NCI-H2171 (cell line): ENCODE data around the gene ARHGAP8.

Experiments used
- DNase-seq: peaks from one replicate; lab custom pipeline; 2025; lab: John Stamatoyannopoulos, UW

The ARHGAP8 gene

GRCh38 chr22:44802071-44802700 is 49.8 kb downstream of the ARHGAP8 start:
- DNase-seq: no peak

GRCh38 chr22:44802956-44803355 is 50.6 kb downstream of the ARHGAP8 start:
- DNase-seq: no peak

- DNase-seq: no peak
These were observed 52.0 kb downstream of the ARHGAP8 start for GRCh38 chr22:44804327-44804726.

GRCh38 chr22:44805711-44806110 is 53.3 kb downstream of the ARHGAP8 start:
- DNase-seq: no peak

- DNase-seq: no peak
These were observed 54.9 kb downstream of the ARHGAP8 start for GRCh38 chr22:44807232-44807631.

- DNase-seq: no peak
These were observed 55.7 kb downstream of the ARHGAP8 start for GRCh38 chr22:44807915-44808690.

GRCh38 chr22:44809456-44809855 is 57.1 kb downstream of the ARHGAP8 start:
- DNase-seq: no peak

- no peak for DNase-seq
These were observed 58.8 kb downstream of the ARHGAP8 start for GRCh38 chr22:44811141-44811540.

GRCh38 chr22:44813416-44813815 is 61.0 kb downstream of the ARHGAP8 start:
- DNase-seq: no peak

GRCh38 chr22:44814266-44815098 is 62.1 kb downstream of the ARHGAP8 start:
- no peak for DNase-seq

GRCh38 chr22:44815099-44816070 is 63.0 kb downstream of the ARHGAP8 start:
- DNase-seq: no peak

- DNase-seq: no peak
These were observed 63.8 kb downstream of the ARHGAP8 start for GRCh38 chr22:44816141-44816540.

- no peak for DNase-seq
These were observed 66.4 kb downstream of the ARHGAP8 start for GRCh38 chr22:44818727-44819126.

GRCh38 chr22:44819966-44820631 is 67.7 kb downstream of the ARHGAP8 start:
- no peak for DNase-seq

GRCh38 chr22:44821741-44822475 is 69.5 kb downstream of the ARHGAP8 start:
- no peak for DNase-seq

- DNase-seq: no peak
These were observed 70.2 kb downstream of the ARHGAP8 start for GRCh38 chr22:44822534-44822933.

GRCh38 chr22:44823396-44823795 is 71.0 kb downstream of the ARHGAP8 start:
- DNase-seq: no peak

GRCh38 chr22:44823806-44824205 is 71.4 kb downstream of the ARHGAP8 start:
- DNase-seq: no peak

GRCh38 chr22:44824271-44824670 is 71.9 kb downstream of the ARHGAP8 start:
- DNase-seq: no peak
